B cell (primary cell): ENCODE results near the gene PPP1R3E. TPM values are rescaled to one million over a fixed set of nuclear protein-coding genes. Genes with fewer than 3 reads are reported as not detected.

Experiments
- ATAC-seq: fragments of 200-7000 bp; cut with Tn5 transposase; one replicate; pipeline ENCODE4 v1.10.0; 2021; ENCODE audit warnings: low read depth, mild to moderate bottlenecking, moderate number of reproducible peaks, moderate library complexity
- CTCF ChIA-PET: fragments of 350-600 bp; sonication (Branson Sonifier 250); formaldehyde crosslinking; loops from one replicate; lab custom pipeline; 2021; ENCODE audit warnings: antibody characterized with exemption, inconsistent platforms; lab: Charles Lee
- POLR2A ChIA-PET: fragments of 350-600 bp; sonication (Branson Sonifier 250); formaldehyde crosslinking; loops from one replicate; lab custom pipeline; 2021; ENCODE audit warnings: antibody characterized with exemption; lab: Charles Lee
- DNase-seq: peaks from one replicate; pipeline ENCODE4 v3.0.0; 2013
- H2AFZ ChIP-seq: 2 replicates; pipeline ENCODE4 v1.6.1; 2012; ENCODE audit warnings: mild to moderate bottlenecking, low read depth, low read length; ENCODE audit not compliant: insufficient read depth, poor library complexity, severe bottlenecking
- H3K27ac ChIP-seq, 2 donors: 1 replicate in 1 of 2; 2 replicates in 1 of 2; pipeline ENCODE4 v1.5.1; 2012 to 2013; ENCODE audit warnings: low read length in 2 of 2, mild to moderate bottlenecking in 2 of 2, moderate library complexity in 1 of 2
- H3K27me3 ChIP-seq, 4 experiments: fragments of 200-600 bp in 1 of 4; sonication (generic) in 1 of 4; replicated peaks in 1 of 4; 1 replicate in 2 of 4; 2 replicates in 2 of 4; pipeline versions ENCODE4 v1.6.1 to v1.7.0; 2013 to 2016; ENCODE audit warnings: low read length in 3 of 4, mild to moderate bottlenecking in 2 of 4, mixed read lengths in 1 of 4, moderate library complexity in 1 of 4; ENCODE audit not compliant: insufficient read depth in 4 of 4, control insufficient read depth in 3 of 4; ENCODE audit errors: control extremely low read depth in 1 of 4
- H3K36me3 ChIP-seq, 2 experiments: replicated peaks in 1 of 2; 1 replicate in 1 of 2; 2 replicates in 1 of 2; pipeline versions ENCODE4 v1.6.1 to v1.7.1; 2013; ENCODE audit warnings: low read length in 1 of 2; ENCODE audit not compliant: insufficient read depth in 2 of 2, control insufficient read depth in 1 of 2; ENCODE audit errors: control extremely low read depth in 1 of 2, extremely low read depth in 1 of 2
- H3K4me1 ChIP-seq, 2 donors: fragments of 200-600 bp in 1 of 2; sonication (generic) in 1 of 2; 1 replicate in 1 of 2; 2 replicates in 1 of 2; pipeline versions ENCODE4 v1.5.1 to v1.6.1; 2013 to 2017; ENCODE audit warnings: low read length in 2 of 2; ENCODE audit not compliant: control insufficient read depth in 2 of 2, insufficient read depth in 2 of 2
- H3K4me2 ChIP-seq: replicated peaks from 2 replicates; pipeline ENCODE3; 2012; ENCODE audit warnings: mild to moderate bottlenecking, low read depth, low read length; ENCODE audit not compliant: poor library complexity, severe bottlenecking
- H3K4me3 ChIP-seq, 5 experiments: fragments of 200-600 bp in 1 of 5; sonication (generic) in 1 of 5; 1 replicate in 3 of 5; 2 replicates in 2 of 5; pipeline versions ENCODE4 v1.5.1 to v1.7.0; 2011 to 2016; ENCODE audit warnings: low read length in 4 of 5, mild to moderate bottlenecking in 4 of 5, low read depth in 2 of 5, control low read depth in 1 of 5, moderate library complexity in 1 of 5; ENCODE audit not compliant: insufficient read depth in 1 of 5; ENCODE audit errors: control extremely low read depth in 1 of 5, extremely low read depth in 1 of 5
- H3K79me2 ChIP-seq: fragments of 200-600 bp; sonication (generic); one replicate; pipeline ENCODE4 v1.6.0; 2016; ENCODE audit warnings: low read length; ENCODE audit not compliant: control insufficient read depth, insufficient read depth
- H3K9ac ChIP-seq: fragments of 200-600 bp; sonication (generic); 2 replicates; pipeline ENCODE4 v1.6.1; 2017; ENCODE audit warnings: mild to moderate bottlenecking, low read length, moderate library complexity
- H3K9me3 ChIP-seq, 3 donors: one replicate each; pipeline versions ENCODE4 v1.6.1 to v1.7.1; 2013; ENCODE audit warnings: low read length in 2 of 3; ENCODE audit not compliant: control insufficient read depth in 2 of 3, insufficient read depth in 1 of 3; ENCODE audit errors: control extremely low read depth in 1 of 3
- H4K20me1 ChIP-seq: 2 replicates; pipeline ENCODE4 v1.6.0; 2012; ENCODE audit warnings: mild to moderate bottlenecking, low read length; ENCODE audit not compliant: insufficient read depth, control insufficient read depth, poor library complexity, severe bottlenecking
- H3K27ac Mint-ChIP-seq: one replicate; pipeline ENCODE4 v1.8.0; 2021; ENCODE audit warnings: mixed read lengths
- H3K27me3 Mint-ChIP-seq: one replicate; pipeline ENCODE4 v1.8.0; 2021; ENCODE audit warnings: mixed read lengths
- H3K4me1 Mint-ChIP-seq: one replicate; pipeline ENCODE4 v1.8.0; 2021; ENCODE audit warnings: mixed read lengths
- H3K4me3 Mint-ChIP-seq: one replicate; pipeline ENCODE4 v1.8.0; 2021; ENCODE audit warnings: mixed read lengths
- H3K9me3 Mint-ChIP-seq: one replicate; pipeline ENCODE4 v1.8.0; 2022; ENCODE audit warnings: mixed read lengths; ENCODE audit not compliant: insufficient read depth
- CTCF ChIP-seq: fragments of 200-600 bp; IDR thresholded peaks from one replicate; pipeline ENCODE4 v1.8.0; 2022; ENCODE audit warnings: antibody characterized with exemption, mild to moderate bottlenecking
- EZH2 ChIP-seq: IDR thresholded peaks from 2 replicates; pipeline ENCODE4 v1.6.1; 2012; ENCODE audit warnings: borderline replicate concordance, low read depth, mild to moderate bottlenecking, moderate library complexity, low read length; ENCODE audit not compliant: insufficient read depth, poor library complexity, severe bottlenecking
- WGBS: methylation state at CpG from one replicate; pipeline ENCODE4 v1.1.5; 2013; ENCODE audit warnings: missing lambda C conversion rate; ENCODE audit not compliant: insufficient coverage; 5-methylcytosine and 5-hydroxymethylcytosine counted together
- intact Hi-C: fragments of 100-400 bp; cut with micrococcal nuclease; formaldehyde crosslinking; loops from one replicate; pipeline ENCODE4 v1.10.0; 2022
- polyA plus RNA-seq: library from polyadenylated mRNA; depleted of rRNA; stranded (reverse); fragments of >200 nt; gene quantifications from 2 replicates; pipeline ENCODE4 v1.2.3, GENCODE V29; 2012
- total RNA-seq, 2 donors: library from RNA; stranded (reverse); fragments of 120-200 nt in 1 of 2; gene quantifications; 1 replicate in 1 of 2; 2 replicates in 1 of 2; pipeline versions ENCODE4 v1.2.3 to v1.2.4, GENCODE V29; 2013 to 2022

The PPP1R3E gene
- total and polyA plus RNA-seq, 2 donors (not counting 1 experiment from before 2014, with no cell fraction given) = 56.9 to 76.7 TPM

GRCh38 chr14:23344481-23344880 lies 41.8 kb upstream of the PPP1R3E start:
- intact Hi-C loops = no loop called here
- no peak overlapping the region for H3K4me3 Mint-ChIP-seq
- DNase-seq (no peak), ATAC-seq (no peak)
- Histone ChIP-seq H4K20me1 (no peaks in the 10 kb centered on the region), H3K27ac (no peak overlapping the region), H3K9ac (no peak overlapping the region), H3K4me1 (no peaks in the 10 kb centered on the region), H3K9me3 (peaks cover 0 to 2% (median 1%) of the 10 kb centered on the region in 3 donors), H3K4me3 (no peak overlapping the region), H2AFZ (no peak overlapping the region), H3K36me3 (no peaks in the 10 kb centered on the region), H3K79me2 (no peaks in the 10 kb centered on the region), H3K4me2 (no peak overlapping the region), H3K27me3 (peaks cover 0 to 4% (median under 1%) of the 10 kb centered on the region in 4 experiments)
- ChIA-PET CTCF (interaction anchor here (0.6 kb wide), 1 partner anchor 1079 kb away, joined by 3 read pairs; no protein-coding TSS in a partner anchor), POLR2A (no interaction called here)
- H3K4me1 Mint-ChIP-seq = no peaks in the 10 kb centered on the region
- H3K9me3 Mint-ChIP-seq = no peaks in the 10 kb centered on the region
- TF ChIP-seq CTCF = no peak
- TF ChIP-seq EZH2 = no peak
- no peak overlapping the region for H3K27ac Mint-ChIP-seq
- peaks cover 27% of the 10 kb centered on the region for H3K27me3 Mint-ChIP-seq
- 82% methylated on average over 2 of the region's 3 CpGs for WGBS

GRCh38 chr14:23339506-23340268 lies 37.0 kb upstream of the PPP1R3E start:
- Mint-ChIP-seq H3K4me1 (no peaks in the 10 kb centered on the region), H3K4me3 (no peak overlapping the region), H3K27ac (no peak overlapping the region), H3K9me3 (no peaks in the 10 kb centered on the region), H3K27me3 (peaks cover 47% of the 10 kb centered on the region)
- DNase-seq = no peak
- intact Hi-C loops = no loop called here
- Histone ChIP-seq H3K27ac (no peak overlapping the region), H3K79me2 (no peaks in the 10 kb centered on the region), H3K9ac (no peak overlapping the region), H3K4me2 (no peak overlapping the region), H3K9me3 (peaks cover 0 to 2% (median 1%) of the 10 kb centered on the region in 3 donors), H3K4me1 (no peaks in the 10 kb centered on the region), H3K27me3 (peaks cover 0 to 8% (median 4%) of the 10 kb centered on the region in 4 experiments), H3K4me3 (no peak overlapping the region), H3K36me3 (no peaks in the 10 kb centered on the region), H4K20me1 (no peaks in the 10 kb centered on the region), H2AFZ (no peak overlapping the region)
- no peak for ATAC-seq
- no CpG with 5 or more reads among the region's 1 CpG for WGBS
- CTCF ChIA-PET = interaction anchor here (0.8 to 1.3 kb wide), 3 partner anchors 40 to 41 kb away, joined by 3 read pairs; no protein-coding TSS in a partner anchor
- POLR2A ChIA-PET = no interaction called here
- no peak for TF ChIP-seq EZH2
